ENCODE results near the gene GNB4.

The GNB4 gene

DNA sequence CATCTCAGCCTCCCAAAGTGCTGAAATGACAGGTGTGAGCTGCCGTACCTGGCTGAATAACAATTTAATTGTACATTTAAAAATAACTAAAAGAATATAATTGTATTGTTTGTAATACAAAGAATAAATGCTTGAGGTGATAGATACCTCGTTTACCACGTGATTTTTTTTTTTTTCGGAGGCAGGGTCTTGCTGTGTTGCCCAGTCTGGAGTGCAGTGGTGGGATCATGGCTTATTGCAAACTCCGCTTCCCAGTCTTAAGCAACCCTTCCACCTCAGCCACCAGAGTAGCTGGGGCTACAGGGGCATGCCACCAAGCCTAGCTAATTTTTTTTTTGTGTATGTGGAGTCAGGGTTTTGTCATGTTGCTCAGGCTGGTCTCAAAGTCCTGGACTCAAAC is 87.9 kb downstream of the GNB4 start:
- no peak for DNase-seq (ENCODE audit: low spot score)

DNA sequence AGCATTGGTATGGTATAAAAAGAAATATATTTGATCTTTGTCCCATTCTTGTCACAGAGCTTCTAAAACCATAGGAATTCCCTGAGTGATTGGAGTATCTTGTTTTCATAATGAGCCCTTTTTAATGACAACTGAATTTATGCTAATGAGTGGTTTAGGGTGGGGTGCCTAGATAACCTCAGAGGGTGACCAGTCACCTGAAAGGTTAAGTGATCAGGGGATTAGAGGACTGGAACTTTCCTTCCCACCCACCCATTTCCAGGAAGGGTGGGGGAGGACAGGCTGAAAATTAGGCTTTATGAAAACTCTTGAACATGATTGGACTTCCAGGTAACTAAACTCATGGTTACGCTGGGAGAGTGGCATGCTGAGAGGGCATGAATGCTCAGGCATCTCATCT is 95.3 kb downstream of the GNB4 start:
- DNase-seq (ENCODE audit: low spot score): no peak

DNA sequence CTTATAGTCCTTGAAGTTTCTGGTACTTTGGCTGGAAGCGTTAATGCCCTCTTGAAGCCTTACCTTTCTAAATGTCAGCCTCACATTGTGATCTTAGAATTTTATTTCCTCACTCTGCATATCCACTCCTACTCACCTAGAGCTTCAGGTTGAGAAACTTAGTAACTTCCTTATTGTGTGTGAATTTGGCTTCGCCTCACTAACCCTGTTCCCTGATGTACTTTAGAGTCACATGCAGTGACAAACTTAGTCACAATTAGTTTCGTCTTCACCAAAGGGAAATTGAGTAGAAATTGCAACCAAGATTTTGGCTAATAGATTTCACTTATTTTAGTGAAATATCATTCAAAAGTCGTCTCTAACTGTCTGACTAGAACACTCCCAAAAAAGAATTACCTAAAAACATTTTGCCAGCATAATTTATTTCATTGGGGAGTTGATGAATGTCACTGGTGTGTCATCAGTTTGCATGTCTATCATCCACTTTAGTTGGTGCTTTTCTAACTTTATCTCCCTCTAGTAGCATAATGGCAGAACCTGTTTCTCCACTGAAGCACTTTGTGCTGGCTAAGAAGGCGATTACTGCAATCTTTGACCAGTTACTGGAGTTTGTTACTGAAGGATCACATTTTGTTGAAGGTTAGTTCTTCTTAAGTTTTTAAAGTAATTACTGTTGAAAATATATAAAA is 102.8 kb downstream of the GNB4 start:
- DNase-seq (ENCODE audit: low spot score): no peak

DNA sequence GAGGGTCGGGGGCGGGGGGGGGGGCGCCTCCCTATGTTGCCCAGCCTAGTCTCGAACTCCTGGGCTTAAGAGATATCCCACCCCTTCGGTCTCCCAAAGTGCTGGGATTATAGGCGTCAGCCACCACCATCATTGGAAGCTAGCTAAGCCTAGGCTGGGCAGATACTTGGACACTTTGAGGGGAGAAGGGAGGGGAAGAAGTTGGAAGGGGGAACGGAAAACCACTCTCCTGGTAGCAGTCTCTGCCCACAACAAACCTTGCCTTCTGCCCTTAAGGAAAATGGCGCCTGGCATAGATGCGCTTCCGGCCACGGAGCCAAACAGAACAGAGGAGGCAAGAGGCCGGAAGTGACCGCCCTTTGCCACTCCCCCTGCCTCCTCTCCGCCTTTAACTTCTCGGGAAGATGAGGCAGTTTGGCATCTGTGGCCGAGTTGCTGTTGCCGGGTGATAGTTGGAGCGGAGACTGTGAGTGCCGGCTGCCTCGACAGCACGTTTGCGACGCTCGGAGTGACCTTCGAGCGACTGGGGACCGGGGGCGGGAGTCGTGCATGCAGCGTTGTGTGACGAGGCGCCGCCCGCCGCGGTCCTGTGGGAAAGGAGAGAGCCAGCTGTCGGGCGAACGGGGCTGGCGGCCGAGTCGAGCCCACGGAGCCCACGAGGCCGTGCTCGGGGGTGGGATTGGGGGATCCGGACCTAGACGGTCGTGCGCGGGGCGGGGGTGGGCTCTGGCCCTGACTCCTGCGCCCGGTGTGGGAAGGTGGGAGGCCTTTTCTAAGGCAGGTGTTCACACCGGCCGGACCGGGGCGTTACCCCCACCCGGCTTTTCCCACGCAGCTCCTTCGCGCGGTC is 103.7 kb downstream of the GNB4 start, which contains the start of gene MFN1:
MFN1 (plus strand) TSS at position 365 of the 850 bp plus-strand sequence. CDS start 1,143 bp downstream, outside the sequence.
- peak; percentile 97 for DNase-seq (ENCODE audit: low spot score)
